GM19239 (cell line): Measurements from ENCODE around the gene RPP14.

Experiments
- DNase-seq: peaks from one replicate; pipeline ENCODE4 v3.0.0; 2011; ENCODE audit warnings: low spot score; ENCODE audit not compliant: insufficient read length
- FAIRE-seq: peaks from 2 replicates; lab custom pipeline; 2011; peaks lifted over from hg19 to GRCh38; lab: Jason Lieb, UNC

Gene RPP14

GRCh38 chr3:58351920-58352319 is 45.9 kb downstream of the RPP14 start:
- DNase-seq (no peak), FAIRE-seq (peak; percentile 49)

DNA sequence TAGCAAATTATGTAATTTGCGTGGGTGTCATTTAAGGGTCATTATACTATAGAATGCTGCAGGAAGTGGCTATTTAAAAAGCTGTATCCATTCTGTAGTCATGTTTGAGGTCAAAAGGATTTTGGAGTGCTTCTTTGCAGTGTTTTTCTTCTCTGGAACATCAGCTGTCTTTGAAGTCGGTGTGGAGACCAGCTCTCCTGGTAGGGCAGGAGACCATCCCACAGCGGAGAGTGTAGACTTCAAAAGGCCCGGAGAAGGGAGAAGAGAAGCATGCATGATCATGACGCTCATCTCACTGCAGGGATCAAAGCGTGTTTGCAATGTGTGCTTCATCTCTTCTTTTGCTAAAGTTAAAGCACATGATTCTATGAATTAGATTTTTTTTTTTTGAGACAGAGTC is 46.6 kb downstream of the RPP14 start:
- DNase-seq (no peak), FAIRE-seq (no peak)

DNA sequence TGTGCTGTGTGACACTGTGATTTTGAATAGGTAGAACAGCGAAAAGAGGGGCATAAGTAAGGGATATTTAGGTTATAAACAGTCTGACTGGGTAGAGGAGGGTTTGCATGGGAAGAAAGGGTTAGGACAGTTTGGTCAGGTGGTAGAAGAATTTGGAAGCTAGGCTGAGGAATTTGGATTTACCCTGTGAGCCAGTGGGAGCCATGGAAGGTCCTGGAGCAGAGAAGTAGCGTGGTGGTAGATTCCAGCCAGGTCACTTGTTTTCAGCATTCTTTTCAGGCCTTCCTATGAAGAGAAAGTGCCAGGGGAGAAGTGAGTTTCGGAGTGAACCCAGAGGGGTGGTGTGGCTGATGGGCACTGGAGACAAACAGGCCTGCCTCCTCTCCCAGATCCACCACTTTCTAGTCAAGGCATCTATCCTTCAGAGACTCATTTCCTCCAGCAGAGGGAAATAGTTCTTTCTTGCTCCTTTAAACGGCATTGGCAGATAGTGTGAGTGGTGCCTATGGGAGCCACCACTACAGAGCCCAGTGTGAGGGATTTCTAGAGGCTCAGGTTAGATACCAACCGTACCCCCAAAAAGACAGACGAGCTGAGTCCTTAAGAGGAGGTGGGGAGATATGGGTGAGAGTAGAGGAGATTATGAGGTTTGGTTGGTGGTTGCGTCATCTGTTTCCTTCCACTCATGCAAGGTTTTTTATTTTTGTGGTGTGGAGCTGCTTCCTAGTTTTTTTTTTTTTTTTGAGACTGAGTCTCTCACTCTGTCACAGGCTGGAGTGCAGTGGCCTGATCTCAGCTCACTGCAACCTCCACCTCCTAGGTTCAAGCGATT is 47.9 kb downstream of the RPP14 start:
- FAIRE-seq: peak; percentile 80
- no peak for DNase-seq

DNA sequence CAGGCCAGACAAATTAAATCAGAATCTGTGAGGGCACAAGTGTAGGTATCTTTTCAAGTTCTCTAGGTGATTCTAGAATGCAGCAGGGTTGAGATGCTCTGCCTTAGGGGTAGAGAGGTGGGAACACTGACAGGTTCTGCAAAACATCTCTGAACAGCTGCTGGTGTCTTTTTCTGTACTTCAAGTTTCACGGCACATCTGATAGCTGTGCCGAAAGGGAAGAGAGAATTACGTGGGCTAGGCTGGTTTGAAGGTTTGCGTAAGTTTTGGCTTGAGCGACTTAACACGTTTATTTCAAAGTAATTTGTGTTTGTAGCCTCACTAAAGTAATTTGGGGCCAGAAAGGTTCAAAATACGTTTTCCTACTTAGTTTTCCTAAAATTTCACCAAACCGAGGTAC is 49.1 kb downstream of the RPP14 start:
- DNase-seq: no peak
- FAIRE-seq: peak; percentile 96

DNA sequence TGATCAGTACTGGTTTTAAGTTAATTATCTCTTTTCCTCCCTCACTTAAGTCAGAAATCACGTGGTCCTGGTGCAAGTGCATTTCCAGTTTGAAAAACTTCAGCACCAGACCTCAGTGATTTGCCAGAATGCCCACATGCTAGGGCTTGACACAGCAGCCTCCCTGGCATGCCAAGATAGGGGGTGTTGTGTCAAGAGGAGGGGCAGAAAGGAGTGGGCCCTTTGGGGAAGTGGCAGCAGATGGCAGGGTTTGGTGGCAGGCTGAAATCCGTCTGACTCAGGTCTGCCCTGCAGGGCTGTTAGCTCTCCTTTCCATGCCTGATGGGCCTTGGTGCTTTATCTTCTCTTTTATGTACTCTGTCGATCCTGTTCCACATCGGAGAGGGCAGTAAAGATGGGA is 50.0 kb downstream of the RPP14 start:
- peak; percentile 78 for FAIRE-seq
- DNase-seq: no peak

DNA sequence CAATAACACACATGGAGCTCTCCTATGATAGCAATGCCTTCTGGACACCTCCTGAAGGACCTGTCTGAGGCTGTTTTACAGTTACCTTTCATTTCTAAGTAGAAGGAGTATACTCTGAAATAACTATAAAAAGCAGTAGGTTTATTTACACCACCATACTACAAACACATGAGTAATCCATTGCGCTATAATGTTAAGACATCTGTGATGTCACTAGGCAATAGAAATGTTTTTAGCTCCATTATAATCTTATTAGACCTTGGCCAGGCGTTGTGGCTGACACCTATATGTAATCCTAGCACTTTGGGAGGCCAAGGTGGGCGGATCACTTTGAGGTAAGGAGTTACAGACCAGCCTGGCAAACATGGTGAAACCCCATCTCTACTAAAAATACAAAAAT is 51.4 kb downstream of the RPP14 start:
- FAIRE-seq: no peak

GRCh38 chr3:58358092-58358491 is 52.0 kb downstream of the RPP14 start:
- FAIRE-seq: no peak
- no peak for DNase-seq

More for the DNA sequence above, 51.4 kb downstream of the RPP14 start:
- no peak for DNase-seq

DNA sequence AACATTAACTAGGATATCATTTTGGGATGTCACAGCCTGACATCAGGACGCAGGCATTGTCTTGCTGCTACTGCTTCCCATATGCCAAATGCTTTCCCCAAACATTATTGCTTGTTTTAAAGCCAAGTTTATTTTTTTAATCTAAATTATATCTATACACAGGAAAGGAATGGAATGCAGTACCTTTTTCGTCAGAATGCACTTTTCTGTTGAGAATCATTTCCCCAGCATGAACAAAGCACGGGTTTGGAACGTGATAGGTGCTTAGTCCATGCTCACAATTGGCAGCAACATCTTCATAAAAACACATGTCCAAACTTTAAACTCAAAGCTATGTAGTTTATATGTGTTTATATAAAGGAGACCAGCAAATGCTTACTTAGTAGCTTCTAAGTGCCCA is 52.8 kb downstream of the RPP14 start:
- no peak for FAIRE-seq
- no peak for DNase-seq

DNA sequence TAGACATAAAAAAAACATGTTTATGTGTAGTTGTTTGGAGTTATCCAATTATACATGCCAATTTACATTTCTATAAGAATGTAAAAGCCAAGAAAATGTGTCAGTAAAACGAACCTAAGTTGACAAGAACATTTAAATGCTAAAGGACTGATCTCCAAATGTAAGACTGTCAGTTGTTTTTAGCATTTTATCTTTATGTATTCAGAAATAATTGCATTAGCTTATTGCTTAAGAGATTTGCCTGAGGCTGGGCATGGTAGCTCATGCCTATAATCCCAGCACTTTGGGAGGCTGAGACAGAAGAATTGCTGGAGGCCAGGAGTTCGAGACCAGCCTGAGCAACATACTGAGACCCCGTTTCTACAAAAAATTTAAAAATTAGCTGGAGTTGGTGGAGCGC is 53.6 kb downstream of the RPP14 start:
- FAIRE-seq (no peak), DNase-seq (no peak)

GRCh38 chr3:58361866-58362265 is 55.8 kb downstream of the RPP14 start:
- no peak for DNase-seq
- FAIRE-seq: no peak

DNA sequence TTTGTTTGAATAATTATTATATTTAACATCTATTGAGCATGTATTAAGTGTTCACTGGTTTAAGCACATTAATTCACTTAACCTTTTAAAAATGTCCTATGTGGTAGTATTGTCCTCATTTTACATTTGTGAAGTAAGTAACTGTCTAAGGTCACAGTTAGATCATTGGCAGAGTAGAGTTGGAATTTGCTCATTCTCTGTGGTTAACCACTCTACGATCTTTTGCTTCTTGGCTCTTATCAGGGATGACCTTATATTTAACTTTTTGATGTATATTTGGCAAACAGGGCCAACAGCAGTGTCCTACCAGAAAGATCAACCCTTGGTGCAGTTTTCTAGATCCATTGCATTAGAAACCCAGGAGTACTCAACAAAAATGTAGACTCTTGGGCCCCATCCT is 60.7 kb downstream of the RPP14 start:
- DNase-seq (no peak), FAIRE-seq (peak; percentile 18)

- DNase-seq (no peak), FAIRE-seq (no peak)
Measured at GRCh38 chr3:58369038-58369437, 63.0 kb downstream of the RPP14 start.
